HepG2 (cell line): Measurements from ENCODE around the gene SMARCAD1. TPM values are rescaled to one million over a fixed set of nuclear protein-coding genes. Genes with fewer than 3 reads are reported as not detected.

Source experiments
- CCAR2 ChIP-seq: fragments of 200-400 bp; formaldehyde crosslinking; optimal IDR thresholded peaks from 2 replicates; pipeline ENCODE3; 2018; ENCODE audit warnings: low read depth, mild to moderate bottlenecking, low read length, moderate library complexity
- CCDC6 ChIP-seq: sonication (generic); formaldehyde crosslinking; IDR thresholded peaks from 2 replicates; pipeline ENCODE4 v1.8.1; 2022; ENCODE audit warnings: mild to moderate bottlenecking, missing genetic modification reagents, moderate library complexity
- FOXA1 ChIP-seq, 2 experiments: fragments of 450-650 bp in 1 of 2; sonication (generic) in 1 of 2; formaldehyde crosslinking in 1 of 2; IDR thresholded peaks; 2 replicates each; pipeline versions ENCODE4 v1.4.0 to v1.6.1; 2016 to 2020; ENCODE audit warnings: missing genetic modification reagents in 1 of 2
- KDM1A ChIP-seq: IDR thresholded peaks from 2 replicates; pipeline ENCODE4 v1.6.1; 2016; ENCODE audit warnings: missing compliant biosample characterization
- NCOA5 ChIP-seq: sonication (generic); formaldehyde crosslinking; IDR thresholded peaks from 2 replicates; pipeline ENCODE4 v1.4.0; 2020; ENCODE audit warnings: missing genetic modification reagents
- PAXIP1 ChIP-seq: sonication (generic); formaldehyde crosslinking; conservative IDR thresholded peaks from 2 replicates; pipeline ENCODE4 v1.4.0; 2020; ENCODE audit warnings: mild to moderate bottlenecking, missing genetic modification reagents, moderate library complexity
- SALL2 ChIP-seq: sonication (generic); formaldehyde crosslinking; IDR thresholded peaks from 2 replicates; pipeline ENCODE4 v1.8.1; 2023; ENCODE audit warnings: mild to moderate bottlenecking, missing genetic modification reagents, inconsistent platforms
- SKIL ChIP-seq: sonication (generic); formaldehyde crosslinking; IDR thresholded peaks from 2 replicates; pipeline ENCODE4 v1.8.0; 2022; ENCODE audit warnings: missing genetic modification reagents, mild to moderate bottlenecking, moderate library complexity, borderline replicate concordance
- SMAD9 ChIP-seq: sonication (generic); formaldehyde crosslinking; IDR thresholded peaks from 2 replicates; pipeline ENCODE4 v1.5.1; 2020; ENCODE audit warnings: mild to moderate bottlenecking, missing genetic modification reagents
- SNAI1 ChIP-seq: sonication (generic); formaldehyde crosslinking; IDR thresholded peaks from 2 replicates; pipeline ENCODE4 v1.5.0; 2020; ENCODE audit warnings: mild to moderate bottlenecking, missing genetic modification reagents, borderline replicate concordance
- SNAPC2 ChIP-seq: sonication (generic); formaldehyde crosslinking; IDR thresholded peaks from 2 replicates; pipeline ENCODE4 v1.8.1; 2022; ENCODE audit warnings: mild to moderate bottlenecking, missing genetic modification reagents
- SP140L ChIP-seq: sonication (generic); formaldehyde crosslinking; IDR thresholded peaks from 2 replicates; pipeline ENCODE4 v1.4.0; 2020; ENCODE audit warnings: missing genetic modification reagents, borderline replicate concordance
- ZFP36L2 ChIP-seq: sonication (generic); formaldehyde crosslinking; IDR thresholded peaks from 2 replicates; pipeline ENCODE4 v1.4.0; 2020; ENCODE audit warnings: missing genetic modification reagents
- ZNF124 ChIP-seq: sonication (generic); formaldehyde crosslinking; IDR thresholded peaks from 2 replicates; pipeline ENCODE4 v1.4.0; 2020; ENCODE audit warnings: missing genetic modification reagents
- ZNF3 ChIP-seq: IDR thresholded peaks from 2 replicates; pipeline ENCODE4 v1.7.0; 2017; ENCODE audit warnings: inconsistent platforms
- ZNF318 ChIP-seq: sonication (generic); formaldehyde crosslinking; IDR thresholded peaks from 2 replicates; pipeline ENCODE4 v1.4.0; 2020; ENCODE audit warnings: mild to moderate bottlenecking, missing genetic modification reagents
- ZNF660 ChIP-seq: sonication (generic); formaldehyde crosslinking; IDR thresholded peaks from 2 replicates; pipeline ENCODE4 v1.5.1; 2020; ENCODE audit warnings: mild to moderate bottlenecking, low read depth, missing genetic modification reagents, borderline replicate concordance
- polyA plus RNA-seq, 8 experiments: library from polyadenylated mRNA; depleted of rRNA in 3 of 8; stranded (reverse) in 7 of 8; unstranded in 1 of 8; fragments of >200 nt; fragmentation: Illumina TruSeq in 4 of 8; extraction: Trizol in 4 of 8; gene quantifications; 2 replicates each; pipeline versions ENCODE4 v1.2.1 to v1.2.3, GENCODE V29; 2011 to 2016; ENCODE audit warnings: low read depth in 4 of 8, missing spikeins in 1 of 8, mixed read lengths in 1 of 8; ENCODE audit not compliant: insufficient read depth in 1 of 8
- total RNA-seq, 5 experiments: library from RNA; depleted of rRNA; stranded (reverse); fragments of >200 nt; fragmentation: Illumina TruSeq; extraction: Trizol; gene quantifications; 2 replicates each; pipeline ENCODE4 v1.2.3, GENCODE V29; 2016; ENCODE audit warnings: low read depth in 1 of 5

Gene SMARCAD1
- total and polyA plus RNA-seq, 2 of the 13 experiments (the other 11 are each of a cell fraction or from before 2014, with no cell fraction given), result 18.2 to 35.9 TPM

- TF ChIP-seq PAXIP1 (CRISPR knock-in tag), result peak; percentile 88
- no peak for TF ChIP-seq SP140L
- no peak for TF ChIP-seq ZNF660
- no peak for TF ChIP-seq SNAPC2 (CRISPR knock-in tag)
- TF ChIP-seq ZNF3 (CRISPR knock-in tag), result no peak
- no peak for TF ChIP-seq SALL2 (CRISPR knock-in tag)
- no peak for TF ChIP-seq ZNF124
- no peak for TF ChIP-seq SMAD9
- TF ChIP-seq SKIL, result no peak
- no peak for TF ChIP-seq CCAR2
- TF ChIP-seq SNAI1 (CRISPR knock-in tag), result no peak
- TF ChIP-seq FOXA1 (IDR thresholded peaks at IDR 0.05), result 0 out of 2 replicates have a peak, but pooled peaks have one; percentile 20
- TF ChIP-seq FOXA1 (CRISPR knock-in tag; IDR thresholded peaks at IDR 0.05), result peak; percentile 95
- no peak for TF ChIP-seq KDM1A (CRISPR knock-in tag)
- TF ChIP-seq CCDC6 (CRISPR knock-in tag), result no peak
- TF ChIP-seq NCOA5 (CRISPR knock-in tag), result no peak
- TF ChIP-seq ZNF318 (CRISPR knock-in tag), result no peak
- TF ChIP-seq ZFP36L2 (CRISPR knock-in tag), result no peak
These were observed 91.1 kb downstream of the SMARCAD1 start (continued) for GRCh38 chr4:94298725-94299252.
